Femur (tissue), 1 donor: Measurements from ENCODE around the gene MORN1.

Experiments used
- DNase-seq: peaks from one replicate; pipeline ENCODE4 v3.0.0-alpha.2; 2017

The MORN1 gene

GRCh38 chr1:2317230-2318065 is 73.9 kb downstream of the MORN1 start:
- DNase-seq, result peak; percentile 53

GRCh38 chr1:2316451-2316961 is 74.8 kb downstream of the MORN1 start:
- peak; percentile 54 for DNase-seq

GRCh38 chr1:2315674-2316450 is 75.5 kb downstream of the MORN1 start:
- DNase-seq, result peak; percentile 57

- DNase-seq, result peak; percentile 87
Measured at GRCh38 chr1:2314803-2315673, 76.3 kb downstream of the MORN1 start.

- DNase-seq, result peak; percentile 85
Measured at GRCh38 chr1:2314273-2314802, 77.0 kb downstream of the MORN1 start.

GRCh38 chr1:2313651-2314261 is 77.6 kb downstream of the MORN1 start:
- no peak for DNase-seq

- DNase-seq, result peak; percentile 77
Measured at GRCh38 chr1:2312515-2313301, 78.6 kb downstream of the MORN1 start.

GRCh38 chr1:2312160-2312514 is 79.2 kb downstream of the MORN1 start:
- DNase-seq, result no peak

GRCh38 chr1:2311184-2312032 is 79.9 kb downstream of the MORN1 start:
- peak; percentile 81 for DNase-seq

GRCh38 chr1:2310332-2311183 is 80.8 kb downstream of the MORN1 start:
- DNase-seq, result no peak

- no peak for DNase-seq
Measured at GRCh38 chr1:2308844-2309243, 82.5 kb downstream of the MORN1 start.

- no peak for DNase-seq
Measured at GRCh38 chr1:2307972-2308371, 83.4 kb downstream of the MORN1 start.

- no peak for DNase-seq
Measured at GRCh38 chr1:2307064-2307605, 84.2 kb downstream of the MORN1 start.

- DNase-seq, result no peak
Measured at GRCh38 chr1:2306151-2306978, 85.0 kb downstream of the MORN1 start.

GRCh38 chr1:2304921-2305681 is 86.3 kb downstream of the MORN1 start:
- DNase-seq, result peak; percentile 81

GRCh38 chr1:2304282-2304681 is 87.1 kb downstream of the MORN1 start:
- no peak for DNase-seq

GRCh38 chr1:2303781-2304180 is 87.6 kb downstream of the MORN1 start:
- no peak for DNase-seq
